D341Med (cell line): ENCODE results near the gene RHCG.
A peak's percentile ranks its signal among the peaks of the same experiment; 100 is the strongest.
"Not testable (repeated sequence)": the region's sequence is repeated elsewhere in the genome, so short reads cannot be mapped to it uniquely, and the experiment has no call there.

Experiments used
- DNase-seq: peaks from one replicate; pipeline ENCODE4 v3.0.0; 2012; ENCODE audit warnings: low spot score

The RHCG gene

GRCh38 chr15:89477411-89478242 lies 18.8 kb downstream of the RHCG start:
- no peak for DNase-seq

- no peak for DNase-seq
Observed at GRCh38 chr15:89475661-89476060, 20.7 kb downstream of the RHCG start.

- peak; percentile 90 for DNase-seq
Observed at GRCh38 chr15:89472785-89473256, 23.6 kb downstream of the RHCG start.

GRCh38 chr15:89469426-89470096 lies 26.8 kb downstream of the RHCG start:
- no peak for DNase-seq

GRCh38 chr15:89468813-89469212 lies 27.6 kb downstream of the RHCG start:
- DNase-seq = not testable (repeated sequence)

GRCh38 chr15:89463113-89463512 lies 33.3 kb downstream of the RHCG start:
- no peak for DNase-seq

GRCh38 chr15:89462198-89462912 lies 34.0 kb downstream of the RHCG start:
- DNase-seq = no peak

- no peak for DNase-seq
Observed at GRCh38 chr15:89461386-89461785, 35.0 kb downstream of the RHCG start.

GRCh38 chr15:89460048-89460447 lies 36.3 kb downstream of the RHCG start:
- DNase-seq = no peak

GRCh38 chr15:89459271-89460038 lies 36.9 kb downstream of the RHCG start:
- no peak for DNase-seq

GRCh38 chr15:89458440-89458839 lies 37.9 kb downstream of the RHCG start:
- DNase-seq = no peak

GRCh38 chr15:89457086-89457485 lies 39.3 kb downstream of the RHCG start:
- peak; percentile 70 for DNase-seq

- no peak for DNase-seq
Observed at GRCh38 chr15:89455535-89455934, 40.8 kb downstream of the RHCG start.

GRCh38 chr15:89452330-89452836 lies 44.0 kb downstream of the RHCG start:
- no peak for DNase-seq

- no peak for DNase-seq
Observed at GRCh38 chr15:89451846-89452245, 44.5 kb downstream of the RHCG start.

GRCh38 chr15:89450076-89451006 lies 46.0 kb downstream of the RHCG start:
- no peak for DNase-seq

- no peak for DNase-seq
Observed at GRCh38 chr15:89448825-89449224, 47.6 kb downstream of the RHCG start.

GRCh38 chr15:89447676-89448075 lies 48.7 kb downstream of the RHCG start:
- DNase-seq = no peak

- no peak for DNase-seq
Observed at GRCh38 chr15:89446255-89446891, 50.0 kb downstream of the RHCG start.

- no peak for DNase-seq
Observed at GRCh38 chr15:89445518-89445917, 50.9 kb downstream of the RHCG start.
